Ishikawa (cell line): ENCODE data around the gene DDX47.
A peak's percentile ranks its signal among the peaks of the same experiment; 100 is the strongest.

Experiments
- CEBPB ChIP-seq: IDR thresholded peaks from 2 replicates; pipeline ENCODE4 v1.6.1; 2012
- CREB1 ChIP-seq: IDR thresholded peaks from 2 replicates; pipeline ENCODE4 v1.6.1; 2012; ENCODE audit warnings: low read depth
- EGR1 ChIP-seq: IDR thresholded peaks from 2 replicates; pipeline ENCODE4 v1.6.1; 2012
- EP300 ChIP-seq: IDR thresholded peaks from 2 replicates; pipeline ENCODE4 v1.6.1; 2012; ENCODE audit warnings: borderline replicate concordance
- FOXM1 ChIP-seq: IDR thresholded peaks from 2 replicates; pipeline ENCODE4 v1.6.1; 2012; ENCODE audit warnings: low read depth, borderline replicate concordance
- MAX ChIP-seq: IDR thresholded peaks from 2 replicates; pipeline ENCODE4 v1.6.1; 2012
- NFIC ChIP-seq: IDR thresholded peaks from 2 replicates; pipeline ENCODE4 v1.6.1; 2012
- RAD21 ChIP-seq: IDR thresholded peaks from 2 replicates; pipeline ENCODE4 v1.6.1; 2012; ENCODE audit warnings: low read depth
- REST ChIP-seq: IDR thresholded peaks from 2 replicates; pipeline ENCODE4 v1.6.1; 2012; ENCODE audit warnings: low read depth, mild to moderate bottlenecking
- TAF1 ChIP-seq: IDR thresholded peaks from 2 replicates; pipeline ENCODE4 v1.6.1; 2012; ENCODE audit warnings: low read depth, mild to moderate bottlenecking
- TCF12 ChIP-seq: IDR thresholded peaks from 2 replicates; pipeline ENCODE4 v1.6.1; 2012; ENCODE audit warnings: low read depth
- TEAD4 ChIP-seq: IDR thresholded peaks from 2 replicates; pipeline ENCODE4 v1.6.1; 2012
- USF1 ChIP-seq: IDR thresholded peaks from 2 replicates; pipeline ENCODE4 v1.6.1; 2012
- YY1 ChIP-seq: IDR thresholded peaks from 2 replicates; pipeline ENCODE4 v1.6.1; 2012; ENCODE audit warnings: low read depth
- ZBTB7A ChIP-seq: IDR thresholded peaks from 2 replicates; pipeline ENCODE4 v1.6.1; 2012; ENCODE audit warnings: low read depth

DDX47 gene

GRCh38 chr12:12817616-12818015 is 4.5 kb downstream of the DDX47 start:
- TF ChIP-seq NFIC (no peak), FOXM1 (no peak), TEAD4 (no peak), TAF1 (no peak), EP300 (no peak), MAX (no peak), RAD21 (no peak), REST (no peak)

- TF ChIP-seq USF1 (no peak), EP300 (no peak), TAF1 (no peak), MAX (no peak), CEBPB (no peak), REST (no peak), NFIC (no peak), TEAD4 (no peak), TCF12 (no peak), CREB1 (no peak), YY1 (no peak), FOXM1 (no peak), ZBTB7A (no peak), EGR1 (no peak), RAD21 (no peak)
Observed at GRCh38 chr12:12818701-12819100, 5.6 kb downstream of the DDX47 start.

- TF ChIP-seq FOXM1 (no peak), CEBPB (no peak), EGR1 (no peak), YY1 (no peak), CREB1 (no peak), TAF1 (no peak), REST (no peak), ZBTB7A (no peak), NFIC (no peak), TCF12 (no peak), EP300 (no peak), USF1 (no peak), TEAD4 (no peak), RAD21 (no peak), MAX (no peak)
Observed at GRCh38 chr12:12819221-12819620, 6.1 kb downstream of the DDX47 start.

GRCh38 chr12:12819752-12820311 is 6.7 kb downstream of the DDX47 start:
- TF ChIP-seq TEAD4 (peak; percentile 49), NFIC (no peak; the same call in 1 of the 2 replicates), FOXM1 (peak; percentile 30; the same call in 1 of the 2 replicates), EP300 (peak; percentile 40; the same call in 1 of the 2 replicates)

GRCh38 chr12:12821975-12822374 is 8.8 kb downstream of the DDX47 start:
- TF ChIP-seq EP300 (no peak), FOXM1 (no peak), YY1 (no peak), ZBTB7A (no peak), USF1 (no peak), TEAD4 (no peak), CREB1 (no peak), MAX (no peak), NFIC (no peak), RAD21 (no peak), EGR1 (no peak)
